Neural progenitor cell (in vitro differentiated cells): Measurements from ENCODE around the gene GALNT18.

Experiments used
- EZH2 ChIP-seq: fragments of 200-600 bp; sonication (generic); IDR thresholded peaks from 2 replicates; pipeline ENCODE4 v1.6.1; 2017; ENCODE audit warnings: antibody characterized with exemption, mild to moderate bottlenecking, moderate library complexity
- EZH2phosphoT487 ChIP-seq: fragments of 200-600 bp; sonication (generic); IDR thresholded peaks from 2 replicates; pipeline ENCODE4 v1.6.1; 2017; ENCODE audit warnings: antibody characterized with exemption
- TF ChIP-seq, protein P1 (sequence below): fragments of 200-600 bp; sonication (generic); IDR thresholded peaks from 2 replicates; pipeline ENCODE4 v1.5.1; 2017; ENCODE audit warnings: antibody characterized with exemption, mild to moderate bottlenecking

DNA sequence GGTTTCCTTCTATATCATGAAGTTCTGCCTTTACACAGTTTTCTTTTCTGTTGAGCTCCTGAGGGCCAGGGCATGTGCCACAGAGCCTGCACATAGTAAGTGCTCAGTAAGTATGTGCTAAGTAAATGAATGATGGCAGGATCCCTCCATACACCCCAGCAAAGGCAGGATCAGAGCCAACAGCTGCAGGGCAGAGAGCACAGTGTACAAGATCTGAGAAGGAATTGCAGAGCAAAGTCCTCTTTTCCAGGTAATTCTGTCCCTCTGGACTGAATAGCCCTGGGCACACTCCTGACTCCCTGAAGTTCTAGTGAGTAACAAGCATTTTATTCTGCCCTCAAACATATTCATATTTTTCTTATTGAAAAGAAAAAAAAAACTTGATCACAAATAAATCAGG is 117.7 kb downstream of the GALNT18 start:
- TF ChIP-seq, protein P1, sequence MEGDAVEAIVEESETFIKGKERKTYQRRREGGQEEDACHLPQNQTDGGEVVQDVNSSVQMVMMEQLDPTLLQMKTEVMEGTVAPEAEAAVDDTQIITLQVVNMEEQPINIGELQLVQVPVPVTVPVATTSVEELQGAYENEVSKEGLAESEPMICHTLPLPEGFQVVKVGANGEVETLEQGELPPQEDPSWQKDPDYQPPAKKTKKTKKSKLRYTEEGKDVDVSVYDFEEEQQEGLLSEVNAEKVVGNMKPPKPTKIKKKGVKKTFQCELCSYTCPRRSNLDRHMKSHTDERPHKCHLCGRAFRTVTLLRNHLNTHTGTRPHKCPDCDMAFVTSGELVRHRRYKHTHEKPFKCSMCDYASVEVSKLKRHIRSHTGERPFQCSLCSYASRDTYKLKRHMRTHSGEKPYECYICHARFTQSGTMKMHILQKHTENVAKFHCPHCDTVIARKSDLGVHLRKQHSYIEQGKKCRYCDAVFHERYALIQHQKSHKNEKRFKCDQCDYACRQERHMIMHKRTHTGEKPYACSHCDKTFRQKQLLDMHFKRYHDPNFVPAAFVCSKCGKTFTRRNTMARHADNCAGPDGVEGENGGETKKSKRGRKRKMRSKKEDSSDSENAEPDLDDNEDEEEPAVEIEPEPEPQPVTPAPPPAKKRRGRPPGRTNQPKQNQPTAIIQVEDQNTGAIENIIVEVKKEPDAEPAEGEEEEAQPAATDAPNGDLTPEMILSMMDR, result no peak
- TF ChIP-seq EZH2 (no peak), EZH2phosphoT487 (no peak)
